ENCODE data around the gene COG8. TPM values are rescaled to one million over a fixed set of nuclear protein-coding genes. Genes with fewer than 3 reads are reported as not detected.

Gene COG8
- total RNA-seq, 2 donors from 2014 or later = 21.7 to 22.8 TPM

DNA sequence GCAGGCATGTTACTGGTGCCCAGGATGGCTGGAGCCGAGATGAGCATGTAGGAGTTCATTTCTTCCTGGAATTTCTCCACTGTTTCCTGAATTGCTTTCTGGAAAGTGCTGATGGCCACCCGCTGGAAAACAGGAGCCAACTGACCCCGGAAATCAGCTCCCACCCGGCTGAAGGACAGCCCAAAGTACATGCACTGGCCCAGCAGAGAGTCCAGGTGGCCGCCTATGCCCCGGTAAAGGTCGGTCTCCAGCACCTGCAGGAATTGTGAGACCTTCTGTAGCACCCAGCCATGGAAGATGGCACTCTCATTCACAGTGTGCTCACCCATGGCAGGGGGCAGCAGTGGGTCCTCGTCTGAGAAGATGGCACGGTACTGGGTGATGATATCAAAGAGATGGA lies 4.7 kb downstream of the COG8 start:
- no peak for DNase-seq
- no peak for ATAC-seq
- no peaks in the 10 kb centered on the region for H3K9me3 ChIP-seq (ENCODE audit: control insufficient read depth, low read length, poor library complexity, severe bottlenecking)
- Mint-ChIP-seq H3K4me1 (peaks cover 35% of the 10 kb centered on the region), H3K4me3 (no peak overlapping the region), H3K36me3 (ENCODE audit: low read depth) (peaks cover 8% of the 10 kb centered on the region), H3K27me3 (no peaks in the 10 kb centered on the region), H3K27ac (no peak overlapping the region)

DNA sequence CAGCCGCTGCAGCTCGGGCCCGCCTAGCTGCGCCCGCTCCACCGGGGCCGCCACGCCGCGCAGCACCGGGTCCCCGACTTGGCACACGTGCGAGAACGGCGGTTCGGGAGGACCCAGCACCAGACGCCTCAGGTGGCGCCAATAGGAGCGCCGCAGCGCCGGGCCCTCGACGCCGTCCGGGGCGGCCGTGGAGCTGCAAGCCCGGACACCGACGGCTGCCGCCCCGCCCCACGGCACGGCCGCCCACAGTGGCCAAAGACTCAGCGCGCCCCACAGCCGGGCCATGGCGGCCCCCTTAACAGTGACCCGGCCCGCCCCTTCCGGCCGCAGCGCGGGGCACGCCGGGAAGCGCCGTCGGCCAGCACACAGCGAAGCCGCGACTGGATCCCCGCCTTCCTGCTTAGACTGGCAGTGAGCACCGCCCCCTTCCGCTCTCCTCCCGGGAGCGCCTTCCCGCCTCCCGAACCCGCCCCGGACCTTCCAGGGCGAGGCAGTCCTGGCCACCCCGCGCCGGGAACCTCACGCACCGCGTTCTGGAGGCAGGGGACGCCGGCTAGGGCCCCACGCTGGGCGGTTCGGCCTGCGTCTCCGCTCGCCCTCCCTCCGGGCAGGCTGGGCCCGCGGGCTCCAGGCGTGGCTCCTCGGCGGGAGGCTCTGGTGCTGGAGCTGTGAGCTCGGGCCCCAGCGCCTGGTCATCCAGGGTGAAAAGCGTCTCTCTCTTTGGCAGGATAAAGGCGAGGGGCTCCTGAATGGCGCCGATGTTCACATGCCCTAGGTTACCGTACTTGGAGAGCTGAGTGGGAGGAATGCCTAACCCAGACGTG lies 8.9 kb downstream of the COG8 start, which contains the start of gene PDF:
TSS of gene PDF (minus strand) at position 303 of the 824 bp plus-strand sequence. CDS start at position 285, 18 bp downstream.
- ATAC-seq (peak; percentile 95), DNase-seq (peak; percentile 62 to 84 (median 82))
- Mint-ChIP-seq H3K27ac (peak within 1 kb of the TSS; percentile 72), H3K27me3 (no peaks in the 10 kb centered on the region), H3K4me3 (peak within 1 kb of the TSS; percentile 89), H3K36me3 (ENCODE audit: low read depth) (no peaks in the 10 kb centered on the region), H3K4me1 (peaks cover 33% of the 10 kb centered on the region)
- H3K9me3 ChIP-seq (ENCODE audit: control insufficient read depth, low read length, poor library complexity, severe bottlenecking) = no peaks in the 10 kb centered on the region

DNA sequence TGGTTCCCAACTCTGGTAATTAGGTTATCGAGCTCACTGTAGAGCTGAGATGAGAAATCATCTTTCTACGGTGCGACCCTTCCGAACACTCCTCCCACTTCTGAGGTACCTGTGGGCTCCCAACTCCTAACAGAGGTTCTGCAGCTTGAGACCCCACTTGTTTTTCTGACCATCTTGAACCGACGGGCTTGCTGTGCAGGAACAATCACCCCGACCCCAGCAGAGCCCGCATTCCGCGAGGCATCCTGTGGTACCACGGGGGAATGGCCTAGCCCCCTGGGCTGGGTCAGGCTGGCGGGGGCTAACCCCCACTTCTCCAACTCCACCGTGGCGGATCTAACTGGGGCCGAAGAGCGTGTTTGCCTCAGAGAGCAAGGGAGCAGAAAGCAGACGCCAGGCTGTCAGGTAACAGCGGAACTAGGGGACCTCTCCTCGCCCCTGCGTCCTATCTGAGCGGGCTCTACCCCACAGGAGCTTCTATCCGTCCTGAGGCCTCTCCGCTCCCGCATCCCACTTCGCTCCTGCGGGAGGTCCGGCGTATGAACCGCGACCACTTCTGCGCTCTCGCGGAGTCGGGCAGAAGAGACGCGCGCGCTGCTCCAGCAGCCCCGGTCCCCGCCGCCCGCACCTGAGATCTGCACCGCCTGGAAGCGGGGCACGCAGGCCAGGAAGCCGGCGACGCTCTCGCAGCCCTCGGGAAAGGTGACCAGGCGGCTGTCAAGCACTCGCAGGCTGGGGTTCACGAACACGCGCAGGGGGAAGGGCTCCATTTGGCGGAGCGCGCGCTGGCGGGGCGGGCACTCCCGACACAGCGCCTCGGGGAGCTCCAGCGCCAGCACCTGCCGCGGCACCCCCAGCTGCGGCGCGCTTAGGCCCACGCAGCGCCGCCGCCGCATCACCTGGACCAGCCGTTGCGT lies 9.7 kb downstream of the COG8 start:
- ATAC-seq (peak; percentile 68), DNase-seq (peak in 2 of 3 donors; percentile 39 to 54)
- Mint-ChIP-seq H3K4me1 (peaks cover 32% of the 10 kb centered on the region), H3K4me3 (peak overlapping the region; percentile 89), H3K27me3 (no peaks in the 10 kb centered on the region), H3K27ac (peak overlapping the region; percentile 72), H3K36me3 (ENCODE audit: low read depth) (no peaks in the 10 kb centered on the region)
- H3K9me3 ChIP-seq (ENCODE audit: control insufficient read depth, low read length, poor library complexity, severe bottlenecking) = no peaks in the 10 kb centered on the region

DNA sequence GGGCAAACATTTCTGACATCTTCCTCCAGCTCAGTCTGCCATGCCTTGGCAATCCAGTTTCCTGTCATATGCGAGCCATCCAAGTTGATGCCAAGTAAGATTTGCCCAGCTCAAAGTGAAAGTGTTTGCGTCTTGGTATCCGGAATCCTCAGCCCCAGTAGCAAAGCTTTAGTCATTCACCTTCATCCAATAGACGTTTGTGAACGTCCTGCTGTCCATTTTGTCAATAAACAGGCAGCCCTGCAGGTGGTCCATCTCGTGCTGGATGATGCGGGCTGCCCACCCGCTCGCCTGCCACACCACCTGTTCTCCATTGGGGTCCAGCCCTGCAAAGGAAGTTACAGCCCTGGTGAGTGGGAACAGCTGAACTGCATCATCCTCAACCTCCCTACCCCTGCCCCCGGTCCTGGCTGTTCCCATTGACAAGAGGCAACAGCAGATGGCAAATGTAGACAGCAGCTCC lies 10.5 kb downstream of the COG8 start:
- Mint-ChIP-seq H3K27ac (peak overlapping the region; percentile 72), H3K4me1 (peaks cover 28% of the 10 kb centered on the region)
- no peak for ATAC-seq

DNA sequence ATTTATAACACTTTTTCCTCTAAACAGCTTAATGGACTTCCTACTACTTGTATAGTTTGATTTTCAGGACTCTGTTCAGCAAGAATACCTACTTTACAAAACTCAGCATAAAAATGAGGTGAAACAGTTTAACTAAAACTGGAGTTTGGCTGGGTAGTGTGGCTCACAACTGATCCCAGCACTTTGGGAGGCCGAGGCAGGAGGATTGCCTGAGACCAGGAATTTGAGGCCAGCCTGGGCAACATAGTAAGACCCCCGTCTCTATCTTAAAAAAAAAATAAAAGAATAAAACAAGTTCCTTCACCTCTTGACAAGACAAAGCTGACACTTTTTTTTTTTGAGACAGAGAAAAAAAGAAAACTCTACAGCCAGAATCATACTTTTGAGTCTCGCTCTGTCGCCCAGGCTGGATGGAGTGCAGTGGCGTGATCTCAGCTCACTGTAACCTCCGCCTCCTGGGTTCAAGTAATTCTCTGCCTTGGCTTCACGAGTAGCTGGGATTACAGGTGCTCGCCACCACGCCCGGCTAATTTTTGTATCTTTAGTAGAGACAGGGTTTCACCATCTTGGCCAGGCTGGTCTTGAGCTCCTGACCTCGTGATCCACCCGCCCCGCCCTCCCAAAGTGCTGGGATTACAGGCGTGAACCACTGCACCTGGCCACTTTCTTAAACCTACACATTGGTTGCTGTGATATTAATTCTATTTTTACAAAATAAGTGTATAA lies 11.6 kb downstream of the COG8 start:
- peak overlapping the region; percentile 77 for H3K27ac Mint-ChIP-seq

More for the DNA sequence above, 10.5 kb downstream of the COG8 start:
- DNase-seq = no peak
- H3K9me3 ChIP-seq (ENCODE audit: control insufficient read depth, low read length, poor library complexity, severe bottlenecking) = no peaks in the 10 kb centered on the region
- Mint-ChIP-seq H3K27me3 (no peaks in the 10 kb centered on the region), H3K4me3 (peak overlapping the region; percentile 89), H3K36me3 (ENCODE audit: low read depth) (no peaks in the 10 kb centered on the region)

DNA sequence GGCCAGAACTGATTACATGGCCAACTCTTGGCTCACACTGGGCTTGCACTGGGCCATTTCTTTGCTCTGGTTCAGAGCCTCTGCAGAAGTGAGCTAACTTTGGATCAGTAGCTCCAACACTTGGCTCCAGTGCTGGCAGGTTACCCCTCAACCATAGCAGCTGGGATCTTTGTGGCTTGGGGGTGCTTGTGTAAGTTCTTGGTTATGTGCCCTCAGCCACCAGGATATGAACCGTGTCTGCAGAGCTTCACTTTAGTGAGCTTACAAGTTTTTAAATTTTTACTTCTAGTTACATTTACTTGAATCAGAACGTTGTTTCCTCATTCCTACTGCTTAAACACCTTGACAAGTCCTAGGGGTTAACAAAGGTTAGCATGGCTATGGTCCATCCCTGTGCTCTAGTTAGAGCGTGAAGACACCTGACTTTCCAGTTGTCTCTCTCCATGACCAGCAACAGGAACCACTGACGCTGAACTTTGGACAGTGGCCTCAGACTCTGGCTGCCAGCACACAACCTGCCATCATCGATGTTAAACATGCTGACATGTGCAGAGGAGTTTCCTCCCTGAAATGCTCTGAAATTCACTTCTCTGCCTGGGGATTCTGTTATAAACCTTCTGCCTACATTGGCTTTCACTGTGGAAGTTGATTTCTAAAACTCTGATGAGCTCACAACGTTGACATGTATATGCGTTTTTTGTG lies 13.0 kb downstream of the COG8 start:
- H3K9me3 ChIP-seq (ENCODE audit: control insufficient read depth, low read length, poor library complexity, severe bottlenecking) = no peaks in the 10 kb centered on the region
- DNase-seq = no peak
- H3K36me3 Mint-ChIP-seq (ENCODE audit: low read depth) = no peaks in the 10 kb centered on the region
- peak overlapping the region; percentile 29 for H3K27ac Mint-ChIP-seq
- H3K4me3 Mint-ChIP-seq = peak overlapping the region; percentile 21
- H3K27me3 Mint-ChIP-seq = no peaks in the 10 kb centered on the region
- ATAC-seq = no peak
- peaks cover 35% of the 10 kb centered on the region for H3K4me1 Mint-ChIP-seq

More for the DNA sequence above, 11.6 kb downstream of the COG8 start:
- no peak for DNase-seq
- Mint-ChIP-seq H3K27me3 (no peaks in the 10 kb centered on the region), H3K36me3 (ENCODE audit: low read depth) (no peaks in the 10 kb centered on the region), H3K4me3 (no peak overlapping the region), H3K4me1 (peaks cover 29% of the 10 kb centered on the region)
- no peaks in the 10 kb centered on the region for H3K9me3 ChIP-seq (ENCODE audit: control insufficient read depth, low read length, poor library complexity, severe bottlenecking)
- no peak for ATAC-seq

DNA sequence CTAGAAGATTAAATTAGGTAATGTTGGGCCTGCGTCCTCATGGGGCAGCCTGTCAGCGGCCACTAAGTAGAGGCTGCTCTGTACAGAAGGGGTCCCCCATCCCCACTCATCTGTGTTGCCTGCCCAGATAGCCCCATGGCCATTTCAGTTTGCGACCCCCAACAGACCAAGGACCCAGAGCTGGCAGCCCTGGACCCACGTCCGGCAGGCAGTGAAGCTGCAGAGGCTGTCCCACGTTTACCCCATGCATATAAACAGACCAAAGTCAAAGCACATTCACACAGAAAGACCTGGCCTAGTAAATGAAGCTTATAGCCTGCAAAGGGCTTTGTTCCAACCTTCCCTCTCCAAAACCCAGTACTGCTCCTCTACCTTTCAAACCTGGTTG lies 13.6 kb downstream of the COG8 start:
- DNase-seq (no peak), ATAC-seq (no peak)
- Mint-ChIP-seq H3K27ac (peak overlapping the region; percentile 29), H3K36me3 (ENCODE audit: low read depth) (no peaks in the 10 kb centered on the region), H3K4me3 (peak overlapping the region; percentile 21), H3K4me1 (peaks cover 35% of the 10 kb centered on the region), H3K27me3 (no peaks in the 10 kb centered on the region)
- no peaks in the 10 kb centered on the region for H3K9me3 ChIP-seq (ENCODE audit: control insufficient read depth, low read length, poor library complexity, severe bottlenecking)

DNA sequence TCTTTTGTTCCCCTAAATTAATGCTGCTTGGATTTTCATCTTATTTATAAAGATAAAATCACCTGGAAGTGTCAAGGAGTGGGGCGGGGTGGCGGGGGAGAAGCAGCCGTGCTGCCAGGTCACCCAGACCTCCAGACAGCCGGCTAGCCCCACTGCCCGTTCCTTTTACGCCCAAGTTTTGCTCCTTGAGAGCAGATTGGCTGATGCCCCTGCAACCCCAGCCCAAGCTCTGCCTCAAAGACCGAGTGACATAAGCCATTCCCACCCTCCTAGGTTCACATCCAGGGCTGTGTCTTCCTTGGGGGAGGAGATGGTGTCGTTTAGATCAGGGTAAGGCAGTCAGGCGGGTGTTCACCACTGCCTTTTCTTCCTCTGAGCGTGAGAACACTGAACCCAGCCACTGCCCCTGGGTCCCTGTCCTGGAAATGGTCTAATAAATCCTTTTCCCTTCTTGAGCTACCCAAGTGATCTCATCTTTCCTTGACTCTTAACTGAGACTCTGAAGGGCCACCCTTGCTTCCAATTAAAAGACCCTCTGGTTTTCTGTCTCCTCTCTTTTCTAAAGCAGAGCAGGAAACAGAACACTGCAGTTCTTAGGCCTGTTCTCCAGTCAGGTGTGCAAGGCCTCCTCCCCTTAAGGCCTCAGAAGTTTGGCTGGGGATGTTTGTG lies 14.6 kb downstream of the COG8 start:
- Mint-ChIP-seq H3K4me3 (no peak overlapping the region), H3K4me1 (peaks cover 35% of the 10 kb centered on the region), H3K27me3 (no peaks in the 10 kb centered on the region), H3K36me3 (ENCODE audit: low read depth) (no peaks in the 10 kb centered on the region), H3K27ac (no peak overlapping the region)
- no peaks in the 10 kb centered on the region for H3K9me3 ChIP-seq (ENCODE audit: control insufficient read depth, low read length, poor library complexity, severe bottlenecking)
- ATAC-seq (no peak), DNase-seq (no peak)

DNA sequence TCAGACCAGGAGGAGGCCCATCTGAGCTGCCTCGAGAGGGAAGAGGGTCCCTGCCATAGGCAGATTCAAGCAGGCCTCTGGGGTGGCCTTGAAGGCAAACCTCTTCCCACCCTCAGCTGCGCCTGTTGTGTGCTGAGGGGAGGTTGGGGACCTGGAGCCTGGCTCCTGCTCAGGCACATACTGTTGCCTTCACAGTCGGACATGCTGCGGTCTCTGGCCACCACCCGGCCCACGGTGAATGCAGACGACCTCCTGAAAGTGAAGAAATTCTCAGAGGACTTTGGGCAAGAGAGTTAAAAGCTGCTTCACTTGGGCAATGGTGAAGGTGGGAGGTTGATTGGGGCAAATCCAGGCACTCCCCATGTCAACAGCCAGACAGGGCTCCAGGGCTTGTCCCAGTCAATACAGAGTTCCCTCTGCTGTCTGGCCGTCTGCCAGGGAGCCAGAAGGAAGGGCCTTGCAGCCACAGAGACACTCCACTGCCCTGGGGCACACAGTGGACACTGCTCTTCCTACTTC lies 15.3 kb downstream of the COG8 start:
- no peak overlapping the region for H3K4me3 Mint-ChIP-seq

DNA sequence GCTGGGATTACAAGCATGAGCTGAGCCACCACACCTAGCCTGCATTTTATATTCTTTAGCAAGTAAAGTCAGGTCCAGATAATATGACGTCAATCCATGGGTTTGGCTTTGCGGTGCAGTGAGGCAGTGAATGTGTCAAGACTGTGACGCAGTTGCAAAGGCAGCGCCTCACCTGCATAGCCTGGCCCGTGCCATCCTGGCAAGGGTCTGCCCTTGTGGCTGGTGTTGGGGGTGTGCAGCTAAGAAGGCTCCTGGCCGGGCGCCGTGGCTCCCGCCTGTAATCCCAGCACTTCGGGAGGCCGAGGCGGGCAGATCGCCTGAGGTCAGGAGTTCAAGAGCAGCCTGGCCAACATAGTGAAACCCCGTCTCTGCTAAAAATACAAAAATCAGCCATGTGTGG lies 15.9 kb downstream of the COG8 start:
- H3K9me3 ChIP-seq (ENCODE audit: control insufficient read depth, low read length, poor library complexity, severe bottlenecking) = no peaks in the 10 kb centered on the region
- H3K36me3 Mint-ChIP-seq (ENCODE audit: low read depth) = peaks cover 3% of the 10 kb centered on the region
- DNase-seq (no peak), ATAC-seq (no peak)
- H3K4me3 Mint-ChIP-seq = no peak overlapping the region
- H3K4me1 Mint-ChIP-seq = peaks cover 28% of the 10 kb centered on the region
- no peak overlapping the region for H3K27ac Mint-ChIP-seq
- H3K27me3 Mint-ChIP-seq = no peaks in the 10 kb centered on the region

More for the DNA sequence above, 15.3 kb downstream of the COG8 start:
- DNase-seq (no peak), ATAC-seq (no peak)
- no peak overlapping the region for H3K27ac Mint-ChIP-seq
- peaks cover 30% of the 10 kb centered on the region for H3K4me1 Mint-ChIP-seq
- H3K27me3 Mint-ChIP-seq = no peaks in the 10 kb centered on the region
- H3K36me3 Mint-ChIP-seq (ENCODE audit: low read depth) = peaks cover 3% of the 10 kb centered on the region
- no peaks in the 10 kb centered on the region for H3K9me3 ChIP-seq (ENCODE audit: control insufficient read depth, low read length, poor library complexity, severe bottlenecking)

DNA sequence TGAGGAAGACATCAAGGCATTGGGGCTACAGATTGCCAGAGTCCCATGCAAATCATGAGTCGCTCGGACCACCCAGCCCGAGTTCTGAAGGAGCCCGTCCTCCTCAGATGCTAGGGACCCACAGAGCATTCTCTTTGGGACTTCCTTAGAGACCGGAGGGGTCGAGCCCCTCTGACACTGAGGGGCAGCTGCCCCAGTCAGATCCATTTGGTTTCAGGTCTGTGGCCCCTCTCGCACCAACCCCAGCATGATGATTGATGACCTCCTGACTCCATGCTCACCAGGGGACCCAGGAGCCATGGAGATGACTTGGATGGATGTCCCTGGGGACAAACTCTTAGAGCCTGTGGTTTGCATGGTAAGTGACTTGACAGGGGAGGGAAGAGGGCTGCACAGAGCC lies 17.0 kb downstream of the COG8 start:
- Mint-ChIP-seq H3K27me3 (no peaks in the 10 kb centered on the region), H3K36me3 (ENCODE audit: low read depth) (peaks cover 3% of the 10 kb centered on the region), H3K27ac (no peak overlapping the region), H3K4me3 (no peak overlapping the region), H3K4me1 (peaks cover 26% of the 10 kb centered on the region)
- H3K9me3 ChIP-seq (ENCODE audit: control insufficient read depth, low read length, poor library complexity, severe bottlenecking) = no peaks in the 10 kb centered on the region
- no peak for DNase-seq
- ATAC-seq = no peak

DNA sequence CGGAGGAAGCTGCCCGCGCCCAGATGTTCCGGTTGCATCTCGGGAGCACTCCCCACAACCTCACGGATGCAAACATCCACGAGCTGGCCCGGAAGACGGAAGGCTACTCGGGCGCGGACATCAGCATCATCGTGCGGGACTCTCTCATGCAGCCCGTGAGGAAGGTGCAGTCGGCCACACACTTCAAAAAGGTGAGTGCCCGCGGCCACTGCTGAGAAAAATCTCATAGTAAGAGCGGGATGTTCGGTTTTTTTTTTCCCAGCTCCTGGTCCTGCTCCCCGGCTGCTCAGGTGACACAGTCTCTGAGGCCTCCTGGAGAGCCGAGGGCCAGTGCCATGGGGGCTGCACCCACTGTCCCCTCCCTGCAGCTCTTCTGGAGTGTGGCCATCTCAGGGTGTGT lies 18.3 kb downstream of the COG8 start:
- peaks cover 3% of the 10 kb centered on the region for H3K36me3 Mint-ChIP-seq (ENCODE audit: low read depth)
- DNase-seq (no peak), ATAC-seq (no peak)

More for the DNA sequence above, 18.3 kb downstream of the COG8 start:
- no peaks in the 10 kb centered on the region for H3K27me3 Mint-ChIP-seq
- no peaks in the 10 kb centered on the region for H3K9me3 ChIP-seq (ENCODE audit: control insufficient read depth, low read length, poor library complexity, severe bottlenecking)
- H3K4me1 Mint-ChIP-seq = peaks cover 19% of the 10 kb centered on the region
- no peak overlapping the region for H3K4me3 Mint-ChIP-seq
- H3K27ac Mint-ChIP-seq = peak overlapping the region; percentile 27

Data from T-helper 17 cell (primary cell).